CD4-positive, alpha-beta T cell (primary cell): ENCODE results near the gene PLXNB2. TPM values are rescaled to one million over a fixed set of nuclear protein-coding genes. Genes with fewer than 3 reads are reported as not detected.
A peak's percentile ranks its signal among the peaks of the same experiment; 100 is the strongest.
"Not testable (repeated sequence)": the region's sequence is repeated elsewhere in the genome, so short reads cannot be mapped to it uniquely, and the experiment has no call there.

Source experiments
- ATAC-seq: fragments of 200-7000 bp; cut with Tn5 transposase; one replicate; pipeline ENCODE4 v1.10.0; 2022; ENCODE audit warnings: mild to moderate bottlenecking; ENCODE audit not compliant: poor library complexity
- CTCF ChIA-PET: fragments of 350-600 bp; sonication (Branson Sonifier 250); formaldehyde crosslinking; loops from one replicate; lab custom pipeline; 2021; ENCODE audit warnings: antibody characterized with exemption, inconsistent platforms; lab: Charles Lee
- POLR2A ChIA-PET: fragments of 350-600 bp; sonication (Branson Sonifier 250); formaldehyde crosslinking; loops from one replicate; lab custom pipeline; 2021; ENCODE audit warnings: antibody characterized with exemption, inconsistent platforms; lab: Charles Lee
- DNase-seq, 14 experiments: peaks; one replicate each; pipeline ENCODE4 v3.0.0-alpha.2; 2013 to 2020; ENCODE audit warnings: mixed read lengths in 2 of 14
- H3K27ac ChIP-seq, 2 donors: one replicate each; pipeline versions ENCODE4 v1.5.1 to v1.7.0; 2013; ENCODE audit warnings: low read length in 2 of 2, low read depth in 1 of 2, mild to moderate bottlenecking in 1 of 2
- H3K27me3 ChIP-seq, 2 experiments: 1 replicate in 1 of 2; 2 replicates in 1 of 2; pipeline versions ENCODE4 v1.6.1 to v1.7.0; 2013; ENCODE audit warnings: low read length in 2 of 2, control low read depth in 1 of 2, mild to moderate bottlenecking in 1 of 2, moderate library complexity in 1 of 2; ENCODE audit not compliant: insufficient read depth in 2 of 2, control insufficient read depth in 1 of 2
- H3K36me3 ChIP-seq: one replicate; pipeline ENCODE4 v1.6.1; 2013; ENCODE audit warnings: low read length, control low read depth; ENCODE audit not compliant: insufficient read depth
- H3K4me1 ChIP-seq: one replicate; pipeline ENCODE4 v1.6.1; 2013; ENCODE audit warnings: low read length, control low read depth; ENCODE audit not compliant: insufficient read depth
- H3K4me3 ChIP-seq: one replicate; pipeline ENCODE4 v1.5.1; 2013; ENCODE audit warnings: mild to moderate bottlenecking, low read length, moderate library complexity
- H3K9me3 ChIP-seq, 2 experiments: 1 replicate in 1 of 2; 2 replicates in 1 of 2; pipeline versions ENCODE4 v1.6.1 to v1.7.0; 2013; ENCODE audit warnings: low read length in 2 of 2, mild to moderate bottlenecking in 2 of 2, control low read depth in 1 of 2, moderate library complexity in 1 of 2; ENCODE audit not compliant: control insufficient read depth in 1 of 2, insufficient read depth in 1 of 2
- H3K27ac Mint-ChIP-seq: one replicate; pipeline ENCODE4 v1.8.0; 2020; ENCODE audit warnings: mixed read lengths
- H3K27me3 Mint-ChIP-seq: one replicate; pipeline ENCODE4 v1.8.0; 2021; ENCODE audit warnings: mixed read lengths
- H3K36me3 Mint-ChIP-seq: one replicate; pipeline ENCODE4 v1.8.0; 2021; ENCODE audit warnings: low read depth, mixed read lengths
- H3K4me1 Mint-ChIP-seq: one replicate; pipeline ENCODE4 v1.8.0; 2021; ENCODE audit warnings: low read depth, mixed read lengths
- H3K4me3 Mint-ChIP-seq: one replicate; pipeline ENCODE4 v1.8.0; 2020; ENCODE audit warnings: mild to moderate bottlenecking, mixed read lengths
- H3K9me3 Mint-ChIP-seq: one replicate; pipeline ENCODE4 v1.8.0; 2020; ENCODE audit warnings: mixed read lengths
- intact Hi-C, 2 experiments: fragments of 100-400 bp; cut with DNase I in 1 of 2; cut with micrococcal nuclease in 1 of 2; formaldehyde crosslinking; loops; one replicate each; pipeline versions ENCODE4 v1.15.1 to v1.9.0; 2023 to 2025; cut with DNase I, micrococcal nuclease
- total RNA-seq, 174 experiments: library from RNA in 2 of 174; stranded (reverse) in 2 of 174; gene quantifications; one replicate each; pipeline ENCODE4 v1.2.3 and lab custom pipeline; 2021 to 2026
- TF ChIP-seq, protein P1 (sequence below): fragments of 200-600 bp; IDR thresholded peaks from one replicate; pipeline ENCODE4 v1.8.0; 2022; ENCODE audit warnings: antibody characterized with exemption, mild to moderate bottlenecking

The PLXNB2 gene
- total RNA-seq, 2 experiments from 2014 or later = 2.8 to 3.9 TPM

GRCh38 chr22:50326225-50326955, 18.9 kb upstream of the PLXNB2 start:
- Mint-ChIP-seq H3K27ac (peak overlapping the region; percentile 35), H3K9me3 (no peaks in the 10 kb centered on the region), H3K4me3 (peak overlapping the region; percentile 89), H3K36me3 (no peaks in the 10 kb centered on the region), H3K4me1 (peaks cover 12% of the 10 kb centered on the region), H3K27me3 (no peaks in the 10 kb centered on the region)
- no peak overlapping the region for H3K4me3 ChIP-seq
- H3K36me3 ChIP-seq = no peaks in the 10 kb centered on the region
- CTCF ChIA-PET = interaction anchor here (0.6 to 4.2 kb wide), 6 partner anchors 16 to 85 kb away, joined by 3 to 18 read pairs (median 4); no protein-coding TSS in a partner anchor
- H3K9me3 ChIP-seq = no peaks in the 10 kb centered on the region
- H3K27me3 ChIP-seq = no peaks in the 10 kb centered on the region
- TF ChIP-seq, protein P1, sequence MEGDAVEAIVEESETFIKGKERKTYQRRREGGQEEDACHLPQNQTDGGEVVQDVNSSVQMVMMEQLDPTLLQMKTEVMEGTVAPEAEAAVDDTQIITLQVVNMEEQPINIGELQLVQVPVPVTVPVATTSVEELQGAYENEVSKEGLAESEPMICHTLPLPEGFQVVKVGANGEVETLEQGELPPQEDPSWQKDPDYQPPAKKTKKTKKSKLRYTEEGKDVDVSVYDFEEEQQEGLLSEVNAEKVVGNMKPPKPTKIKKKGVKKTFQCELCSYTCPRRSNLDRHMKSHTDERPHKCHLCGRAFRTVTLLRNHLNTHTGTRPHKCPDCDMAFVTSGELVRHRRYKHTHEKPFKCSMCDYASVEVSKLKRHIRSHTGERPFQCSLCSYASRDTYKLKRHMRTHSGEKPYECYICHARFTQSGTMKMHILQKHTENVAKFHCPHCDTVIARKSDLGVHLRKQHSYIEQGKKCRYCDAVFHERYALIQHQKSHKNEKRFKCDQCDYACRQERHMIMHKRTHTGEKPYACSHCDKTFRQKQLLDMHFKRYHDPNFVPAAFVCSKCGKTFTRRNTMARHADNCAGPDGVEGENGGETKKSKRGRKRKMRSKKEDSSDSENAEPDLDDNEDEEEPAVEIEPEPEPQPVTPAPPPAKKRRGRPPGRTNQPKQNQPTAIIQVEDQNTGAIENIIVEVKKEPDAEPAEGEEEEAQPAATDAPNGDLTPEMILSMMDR = no peak
- intact Hi-C loops = loop anchor here (2.0 to 5.0 kb wide), 3 partner anchors 16 to 179 kb away; partner anchors contain the start of gene PPP6R2 (in 1 of the 2)
- H3K4me1 ChIP-seq = peaks cover 15% of the 10 kb centered on the region
- DNase-seq (no peak), ATAC-seq (no peak)
- POLR2A ChIA-PET = interaction anchor here (1.1 to 2.0 kb wide), 3 partner anchors 16 to 82 kb away, joined by 4 to 6 read pairs (median 5); partner anchors contain the start of gene TUBGCP6
- H3K27ac ChIP-seq = no peak overlapping the region

DNA sequence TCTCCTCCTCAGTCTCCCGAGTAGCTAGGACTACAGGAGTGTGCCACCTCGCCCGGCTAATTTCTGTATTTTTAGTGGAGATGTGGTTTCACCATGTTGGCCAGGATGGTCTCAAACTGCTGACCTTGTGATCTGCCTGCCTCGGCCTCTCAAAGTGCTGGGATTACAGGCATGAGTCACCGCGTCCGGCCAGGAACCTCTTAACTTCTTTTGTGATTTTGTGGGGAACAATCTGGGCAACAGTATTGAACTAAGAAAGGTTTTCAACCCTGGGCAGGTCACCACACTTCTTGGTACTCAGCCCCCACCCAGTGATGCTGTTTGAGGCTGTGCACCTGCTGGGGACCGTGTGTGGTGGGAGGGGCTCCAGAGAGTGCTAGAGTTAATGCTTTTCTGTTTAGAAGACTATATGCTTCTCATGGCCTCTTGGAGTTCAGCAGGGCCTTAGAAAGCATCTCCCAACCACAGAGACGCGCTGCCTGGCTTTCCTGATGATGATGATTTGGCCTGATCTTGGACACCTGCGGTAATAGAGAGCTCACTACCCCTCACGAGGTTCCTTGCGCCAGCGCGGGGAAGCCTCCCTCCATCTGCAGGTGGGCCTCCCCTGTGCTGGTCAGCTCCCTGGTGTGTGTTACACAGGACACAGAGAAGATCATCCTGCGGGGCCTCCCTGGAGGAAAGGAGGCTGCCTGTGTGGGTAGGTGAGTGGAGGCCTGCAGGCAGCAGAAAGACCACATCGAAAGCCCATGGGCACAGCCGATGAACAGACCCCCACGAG, 18.2 kb upstream of the PLXNB2 start:
- ChIA-PET POLR2A (interaction anchor here (1.1 kb wide), 1 partner anchor 47 kb away, joined by 4 read pairs; no protein-coding TSS in a partner anchor), CTCF (interaction anchor here (1.6 to 4.2 kb wide), 4 partner anchors 16 to 85 kb away, joined by 6 to 18 read pairs (median 8); no protein-coding TSS in a partner anchor)
- H3K4me3 Mint-ChIP-seq = peak overlapping the region; percentile 89

DNA sequence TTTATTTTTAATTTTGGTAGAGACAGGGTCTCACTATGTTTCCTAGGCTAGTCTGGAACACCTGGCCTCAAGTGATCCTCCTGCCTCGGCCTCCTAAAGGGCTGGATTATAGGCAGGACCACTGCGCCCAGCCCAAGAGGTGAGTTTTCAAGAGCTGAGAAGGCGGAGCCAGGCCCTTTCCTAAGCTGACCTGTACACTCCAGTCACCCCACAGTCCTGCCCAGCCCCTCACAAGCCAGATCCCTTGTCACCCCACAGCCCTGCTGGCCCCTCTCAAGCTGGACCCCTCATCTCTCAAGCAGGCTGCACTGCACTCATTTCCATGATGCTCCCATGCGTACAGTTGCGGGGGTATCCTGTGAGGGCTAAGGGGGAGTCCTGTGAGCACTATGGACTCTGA, 16.5 kb upstream of the PLXNB2 start:
- Mint-ChIP-seq H3K4me3 (no peak overlapping the region), H3K36me3 (no peaks in the 10 kb centered on the region), H3K4me1 (peaks cover 8% of the 10 kb centered on the region), H3K27me3 (no peaks in the 10 kb centered on the region), H3K9me3 (no peaks in the 10 kb centered on the region), H3K27ac (no peak overlapping the region)
- TF ChIP-seq, protein P1 = no peak
- no peak overlapping the region for H3K4me3 ChIP-seq
- no peaks in the 10 kb centered on the region for H3K27me3 ChIP-seq
- no peak overlapping the region for H3K27ac ChIP-seq
- H3K36me3 ChIP-seq = no peaks in the 10 kb centered on the region
- DNase-seq (no peak), ATAC-seq (no peak)
- peaks cover 15% of the 10 kb centered on the region for H3K4me1 ChIP-seq
- ChIA-PET POLR2A (interaction anchor here (0.8 to 1.1 kb wide), 2 partner anchors 18 to 297 kb away, joined by 3 to 4 read pairs; no protein-coding TSS in a partner anchor), CTCF (interaction anchor here (0.7 to 2.0 kb wide), 3 partner anchors 18 to 265 kb away, joined by 4 to 7 read pairs (median 6); no protein-coding TSS in a partner anchor)
- intact Hi-C loops = no loop called here
- no peaks in the 10 kb centered on the region for H3K9me3 ChIP-seq

More for the DNA sequence above, 18.2 kb upstream of the PLXNB2 start:
- ATAC-seq = no peak
- H3K27me3 Mint-ChIP-seq = no peaks in the 10 kb centered on the region
- intact Hi-C loops = loop anchor here (2.0 to 5.0 kb wide), 3 partner anchors 17 to 178 kb away; partner anchors contain the start of gene PPP6R2 (in 1 of the 2)
- no peak overlapping the region for H3K27ac ChIP-seq
- no peak for DNase-seq
- peaks cover 8% of the 10 kb centered on the region for H3K4me1 Mint-ChIP-seq
- H3K36me3 ChIP-seq = no peaks in the 10 kb centered on the region
- no peaks in the 10 kb centered on the region for H3K9me3 Mint-ChIP-seq
- TF ChIP-seq, protein P1 = no peak
- peaks cover 15% of the 10 kb centered on the region for H3K4me1 ChIP-seq
- H3K4me3 ChIP-seq = no peak overlapping the region
- peak overlapping the region; percentile 35 for H3K27ac Mint-ChIP-seq
- no peaks in the 10 kb centered on the region for H3K36me3 Mint-ChIP-seq
- H3K27me3 ChIP-seq = no peaks in the 10 kb centered on the region
- H3K9me3 ChIP-seq = no peaks in the 10 kb centered on the region

GRCh38 chr22:50322382-50323104, 15.1 kb upstream of the PLXNB2 start:
- H3K27me3 Mint-ChIP-seq, H3K4me3 ChIP-seq: not testable (repeated sequence)

More at GRCh38 chr22:50322382-50323104, 15.1 kb upstream of the PLXNB2 start:
- H3K36me3 Mint-ChIP-seq, H3K27ac ChIP-seq, H3K4me1 Mint-ChIP-seq, H3K27me3 ChIP-seq, H3K9me3 Mint-ChIP-seq, H3K36me3 ChIP-seq, intact Hi-C loops, ATAC-seq, DNase-seq, H3K4me3 Mint-ChIP-seq, H3K27ac Mint-ChIP-seq, H3K9me3 ChIP-seq, POLR2A ChIA-PET: not testable (repeated sequence)
- peaks cover 10% of the 10 kb centered on the region for H3K4me1 ChIP-seq
- CTCF ChIA-PET = interaction anchor here (2.0 kb wide), 1 partner anchor 46 kb away, joined by 6 read pairs; no protein-coding TSS in a partner anchor
